ENCODE data around the gene TLX3.

The TLX3 gene

DNA sequence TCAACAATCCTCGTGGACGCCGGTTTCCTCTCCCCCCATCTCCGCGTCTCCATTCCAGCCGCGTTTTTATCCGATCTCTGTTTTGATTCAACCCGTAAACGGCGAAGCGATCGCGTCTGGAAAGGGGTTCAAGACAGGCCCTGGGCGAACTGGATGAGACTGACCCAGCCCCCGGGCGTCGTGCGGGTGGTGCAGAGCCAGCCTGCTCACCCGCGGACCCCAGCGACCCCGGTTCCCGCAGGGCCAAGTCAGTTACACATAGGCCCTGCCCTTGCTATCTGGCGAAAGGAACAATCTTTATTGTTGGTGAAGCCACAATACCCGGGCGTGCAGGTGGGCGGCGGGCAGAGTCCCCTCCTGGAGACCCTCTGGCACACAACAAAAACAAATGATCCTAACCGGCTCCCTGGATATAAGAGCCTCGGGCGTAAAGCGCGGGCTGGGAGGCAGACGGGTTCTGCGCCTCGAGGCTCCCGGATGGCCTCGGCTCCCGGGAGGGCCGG lies 1.8 kb downstream of the TLX3 start:
- Mint-ChIP-seq H3K4me1 (ENCODE audit: low read depth) (peaks cover 54% of the 10 kb centered on the region), H3K9me3 (no peaks in the 10 kb centered on the region), H3K27me3 (peaks cover 98% of the 10 kb centered on the region), H3K4me3 (peak overlapping the region; percentile 21), H3K36me3 (ENCODE audit: low read depth) (no peaks in the 10 kb centered on the region), H3K27ac (no peak overlapping the region)
- intact Hi-C loops (cut with micrococcal nuclease): no loop called here

DNA sequence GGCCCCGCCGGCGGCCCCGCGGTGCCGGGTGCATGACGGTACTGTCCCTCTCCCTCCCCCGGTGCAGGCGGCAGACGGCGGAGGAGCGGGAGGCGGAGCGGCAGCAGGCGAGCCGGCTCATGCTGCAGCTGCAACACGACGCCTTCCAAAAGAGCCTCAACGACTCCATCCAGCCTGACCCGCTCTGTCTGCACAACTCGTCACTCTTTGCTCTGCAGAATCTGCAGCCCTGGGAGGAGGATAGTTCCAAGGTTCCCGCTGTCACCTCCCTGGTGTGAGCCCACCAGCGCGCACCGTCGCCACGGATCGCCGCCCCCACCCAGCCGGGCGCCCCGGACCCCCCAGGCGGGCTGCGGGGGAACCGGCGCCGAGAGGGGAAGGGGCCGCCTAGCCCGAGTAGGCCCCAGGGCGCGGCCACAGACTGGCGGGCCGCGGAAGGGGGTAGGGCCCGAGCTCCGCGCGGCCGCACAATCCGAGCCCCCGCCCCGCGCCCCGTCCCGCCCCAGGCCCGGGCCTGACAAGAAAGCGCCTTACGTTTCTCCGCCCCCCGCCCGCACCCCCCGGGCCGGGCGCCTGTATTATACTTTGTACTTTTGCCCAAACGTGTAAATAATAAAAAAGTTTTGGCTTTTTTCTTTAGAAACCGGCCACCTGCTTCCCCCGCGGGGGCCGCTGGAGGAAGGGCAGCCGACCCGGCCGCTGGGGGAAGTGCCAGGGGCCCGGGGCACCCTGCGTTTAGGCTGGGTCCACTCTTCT lies 2.5 kb downstream of the TLX3 start:
- intact Hi-C loops (cut with micrococcal nuclease): no loop called here
- H3K27me3 Mint-ChIP-seq: peaks cover 98% of the 10 kb centered on the region
- no peaks in the 10 kb centered on the region for H3K36me3 Mint-ChIP-seq (ENCODE audit: low read depth)
- no peak overlapping the region for H3K27ac Mint-ChIP-seq
- peak overlapping the region; percentile 64 for H3K4me3 Mint-ChIP-seq
- H3K9me3 Mint-ChIP-seq: no peaks in the 10 kb centered on the region
- peaks cover 60% of the 10 kb centered on the region for H3K4me1 Mint-ChIP-seq (ENCODE audit: low read depth)

DNA sequence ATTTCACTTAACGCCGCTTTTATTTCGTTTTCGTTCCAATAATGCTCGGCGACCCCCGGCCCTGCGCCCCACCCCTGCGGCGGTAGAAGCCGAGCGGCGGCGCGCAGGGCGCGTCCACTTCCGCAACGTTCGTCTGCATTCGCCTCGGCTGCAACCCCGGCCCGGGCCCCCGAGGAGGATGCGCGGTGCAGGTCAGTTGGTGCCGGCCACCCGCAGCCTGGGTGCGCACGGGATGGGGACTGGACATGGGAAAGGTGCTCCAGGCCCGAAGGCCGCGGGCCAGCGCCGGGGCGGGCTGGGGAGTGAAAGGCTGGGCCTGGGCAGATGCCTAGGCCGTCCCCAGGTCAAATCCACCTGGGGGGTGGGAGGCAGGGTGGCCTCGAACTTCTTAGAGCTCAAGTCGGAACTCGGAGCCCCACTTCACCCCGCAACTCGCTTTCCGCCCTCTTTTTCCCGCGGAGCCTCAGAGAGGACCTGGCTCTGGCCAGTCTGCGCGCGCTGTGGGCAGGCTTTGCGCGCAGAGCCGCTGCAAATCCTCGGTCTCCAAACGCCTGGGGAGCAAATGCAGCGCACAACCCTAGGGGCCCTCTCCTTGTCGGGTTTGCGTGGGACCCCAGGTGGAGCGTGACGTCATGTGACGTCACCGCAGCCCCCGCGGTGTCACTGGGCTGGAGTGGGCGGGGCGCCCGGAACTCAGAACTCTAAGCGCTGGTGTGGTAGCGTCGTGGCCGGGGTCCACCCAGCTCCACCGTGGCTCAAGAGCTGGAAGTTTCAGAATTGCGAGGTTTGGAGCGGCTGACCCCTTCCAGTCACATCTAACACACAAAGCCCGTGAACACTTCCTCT lies 3.3 kb downstream of the TLX3 start:
- peak overlapping the region; percentile 64 for H3K4me3 Mint-ChIP-seq
- peaks cover 60% of the 10 kb centered on the region for H3K4me1 Mint-ChIP-seq (ENCODE audit: low read depth)
- H3K9me3 Mint-ChIP-seq: no peaks in the 10 kb centered on the region
- H3K27me3 Mint-ChIP-seq: peaks cover 98% of the 10 kb centered on the region
- H3K27ac Mint-ChIP-seq: no peak overlapping the region
- no peaks in the 10 kb centered on the region for H3K36me3 Mint-ChIP-seq (ENCODE audit: low read depth)
- intact Hi-C loops (cut with micrococcal nuclease): no loop called here

DNA sequence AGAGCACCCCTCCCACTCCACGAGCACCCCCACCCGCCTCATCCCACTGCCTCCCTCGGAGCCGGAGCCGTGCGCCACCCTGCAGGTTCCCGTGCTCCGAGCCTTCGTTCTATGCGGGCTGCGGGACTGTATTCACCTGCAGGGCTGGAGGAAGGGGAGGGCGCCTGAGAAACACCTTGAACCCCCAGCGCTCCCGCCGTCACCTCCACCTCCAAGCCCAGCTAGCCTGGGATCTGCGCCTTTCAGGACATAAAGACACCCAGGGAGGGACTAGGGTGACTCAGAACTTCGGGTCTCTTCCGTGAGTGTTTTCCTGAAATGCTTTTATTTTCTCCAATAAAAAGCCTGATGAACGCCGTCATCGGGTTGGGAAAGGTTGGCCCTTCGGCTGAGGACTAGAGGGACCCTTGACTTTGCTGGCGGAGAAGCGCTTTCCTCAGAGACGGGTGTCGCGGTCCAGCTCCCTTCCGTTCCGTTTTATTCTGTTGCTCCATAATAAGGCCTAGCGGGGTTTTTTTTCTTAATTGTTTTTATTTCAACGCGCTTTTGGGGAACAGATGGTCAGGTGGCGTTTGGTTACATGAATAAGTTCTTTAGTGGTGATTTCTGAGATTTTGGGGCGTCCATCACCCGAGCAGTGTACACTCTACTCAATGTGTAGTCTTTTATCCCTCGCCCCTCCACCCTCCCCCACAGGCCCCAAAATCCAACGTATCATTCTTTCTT lies 4.6 kb downstream of the TLX3 start:
- intact Hi-C loops (cut with micrococcal nuclease): no loop called here
- Mint-ChIP-seq H3K9me3 (no peaks in the 10 kb centered on the region), H3K36me3 (ENCODE audit: low read depth) (no peaks in the 10 kb centered on the region), H3K4me1 (ENCODE audit: low read depth) (peaks cover 58% of the 10 kb centered on the region), H3K27ac (no peak overlapping the region), H3K4me3 (no peak overlapping the region), H3K27me3 (peaks cover 98% of the 10 kb centered on the region)

DNA sequence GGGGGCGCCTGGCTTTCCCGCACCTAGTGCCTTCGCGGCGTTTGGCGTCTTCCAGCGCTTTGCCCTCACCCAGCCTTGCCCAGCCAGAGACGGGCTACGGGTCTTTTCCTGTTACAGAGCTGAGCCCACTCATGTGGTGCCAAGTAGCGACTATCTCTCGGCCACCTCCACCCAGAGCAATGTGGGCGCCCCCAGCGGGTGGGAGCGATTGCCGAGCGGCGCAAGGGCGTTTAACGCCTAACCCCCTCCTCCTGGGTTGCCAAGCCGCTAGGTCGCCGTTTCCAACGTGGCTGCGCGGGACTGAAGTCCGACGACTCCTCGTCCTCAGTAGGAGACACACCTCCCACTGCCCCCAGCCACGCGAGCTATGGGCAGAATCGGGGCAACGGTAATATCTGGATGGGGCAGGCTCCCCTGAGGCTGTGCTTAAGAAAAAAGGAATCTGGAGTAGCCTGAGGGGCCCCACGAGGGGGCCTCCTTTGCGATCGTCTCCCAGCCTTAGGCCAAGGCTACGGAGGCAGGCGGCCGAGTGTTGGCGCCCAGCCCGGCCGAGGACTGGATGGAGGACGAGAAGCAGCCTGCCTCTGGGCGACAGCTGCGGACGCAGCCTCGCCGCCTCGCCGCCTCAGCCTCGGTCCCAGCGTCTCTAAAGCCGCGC lies 5.8 kb downstream of the TLX3 start:
- intact Hi-C loops (cut with micrococcal nuclease): no loop called here
- Mint-ChIP-seq H3K9me3 (no peaks in the 10 kb centered on the region), H3K36me3 (ENCODE audit: low read depth) (no peaks in the 10 kb centered on the region), H3K4me1 (ENCODE audit: low read depth) (peaks cover 58% of the 10 kb centered on the region), H3K4me3 (no peak overlapping the region), H3K27me3 (peaks cover 98% of the 10 kb centered on the region), H3K27ac (no peak overlapping the region)

DNA sequence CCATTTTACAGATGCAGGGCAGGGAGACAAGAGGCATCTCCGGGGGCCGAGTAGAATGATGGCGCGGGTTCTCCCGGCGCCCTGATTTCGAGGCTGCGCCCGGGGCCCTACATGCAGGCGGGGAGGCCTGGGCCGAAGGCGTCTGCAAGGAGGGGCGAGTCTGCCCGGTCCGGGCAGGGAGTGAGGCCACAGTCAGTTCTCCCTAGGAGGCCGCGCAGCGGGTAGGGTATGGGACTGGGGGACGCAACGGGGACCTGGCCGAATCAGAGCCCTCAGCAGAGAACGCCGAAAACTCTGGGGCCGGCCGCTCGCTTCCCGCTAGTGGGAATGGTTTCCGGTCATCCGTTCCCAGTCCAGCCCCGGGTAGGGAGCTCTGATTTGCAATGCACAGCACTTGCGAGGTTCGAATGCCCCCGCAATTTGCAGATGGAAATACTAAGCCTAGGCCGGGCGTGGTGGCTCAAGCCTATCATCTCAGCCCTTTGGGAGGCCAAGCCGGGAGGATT lies 6.4 kb downstream of the TLX3 start:
- Mint-ChIP-seq H3K27me3 (peaks cover 98% of the 10 kb centered on the region), H3K36me3 (ENCODE audit: low read depth) (no peaks in the 10 kb centered on the region), H3K4me1 (ENCODE audit: low read depth) (peaks cover 61% of the 10 kb centered on the region), H3K4me3 (no peak overlapping the region), H3K27ac (no peak overlapping the region), H3K9me3 (no peaks in the 10 kb centered on the region)
- intact Hi-C loops (cut with micrococcal nuclease): no loop called here

DNA sequence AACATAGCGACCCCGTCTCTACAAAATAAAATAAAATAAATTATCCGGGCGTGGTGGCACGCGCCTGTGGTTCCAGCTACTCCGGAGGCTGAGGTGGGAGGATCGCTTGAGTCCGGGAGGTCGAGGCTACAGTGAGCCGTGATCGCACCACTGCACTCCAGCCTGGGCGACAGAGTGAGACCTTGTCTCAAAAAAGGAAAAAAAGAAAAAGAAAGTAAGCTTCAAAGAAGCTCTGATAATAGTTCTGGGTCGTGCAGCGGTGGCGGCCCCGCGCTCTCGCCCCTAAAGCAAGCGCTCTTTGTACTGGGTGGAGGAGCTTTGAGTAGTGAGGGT lies 6.8 kb downstream of the TLX3 start:
- Mint-ChIP-seq H3K9me3 (no peaks in the 10 kb centered on the region), H3K4me1 (ENCODE audit: low read depth) (peaks cover 56% of the 10 kb centered on the region), H3K27ac (no peak overlapping the region), H3K4me3 (peak overlapping the region; percentile 26), H3K36me3 (ENCODE audit: low read depth) (no peaks in the 10 kb centered on the region), H3K27me3 (peaks cover 98% of the 10 kb centered on the region)
- intact Hi-C loops (cut with micrococcal nuclease): no loop called here

DNA sequence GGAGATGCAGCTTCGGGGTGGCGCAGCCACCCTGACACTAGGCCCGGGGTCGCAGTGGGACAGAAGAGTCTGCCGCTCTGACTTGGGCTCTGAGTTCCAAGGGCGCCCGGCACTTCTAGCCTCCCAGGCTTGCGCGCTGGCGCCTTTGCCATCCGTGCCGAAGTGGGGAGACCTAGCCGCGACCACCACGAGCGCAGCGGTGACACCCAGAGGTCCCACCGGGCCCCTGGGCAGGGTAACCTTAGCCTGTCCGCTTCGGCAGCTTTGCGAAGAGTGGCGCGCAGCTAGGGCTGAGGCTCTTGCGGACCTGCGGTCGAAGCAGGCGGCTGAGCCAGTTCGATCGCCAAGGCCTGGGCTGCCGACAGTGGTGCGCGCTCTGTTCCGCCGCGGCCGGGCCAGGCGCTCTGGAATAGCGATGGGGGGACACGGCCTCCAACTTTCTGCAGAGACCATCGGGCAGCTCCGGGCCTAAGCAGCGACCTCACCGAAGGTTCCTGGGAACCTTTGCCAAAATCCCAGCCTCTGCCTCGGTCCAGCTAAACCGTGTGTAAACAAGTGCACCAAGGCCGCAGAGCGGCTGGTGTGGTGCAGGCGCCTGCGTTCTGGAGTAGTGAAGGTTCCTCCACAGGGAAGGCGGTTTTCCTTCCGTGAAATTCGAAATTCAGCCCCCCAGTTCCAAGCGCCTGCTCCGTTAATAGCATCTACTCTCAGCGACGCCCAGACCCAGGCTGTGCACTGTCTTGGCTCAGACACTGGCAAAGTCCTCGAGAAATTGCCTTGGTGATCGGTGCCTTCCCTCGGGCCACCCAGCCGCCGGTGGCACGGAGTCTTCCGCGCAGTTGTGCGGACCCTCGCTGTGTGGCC lies 7.4 kb downstream of the TLX3 start:
- peaks cover 98% of the 10 kb centered on the region for H3K27me3 Mint-ChIP-seq
- H3K4me3 Mint-ChIP-seq: peak overlapping the region; percentile 26
- H3K4me1 Mint-ChIP-seq (ENCODE audit: low read depth): peaks cover 55% of the 10 kb centered on the region
- H3K36me3 Mint-ChIP-seq (ENCODE audit: low read depth): no peaks in the 10 kb centered on the region
- intact Hi-C loops (cut with micrococcal nuclease): no loop called here
- H3K27ac Mint-ChIP-seq: no peak overlapping the region
- no peaks in the 10 kb centered on the region for H3K9me3 Mint-ChIP-seq

DNA sequence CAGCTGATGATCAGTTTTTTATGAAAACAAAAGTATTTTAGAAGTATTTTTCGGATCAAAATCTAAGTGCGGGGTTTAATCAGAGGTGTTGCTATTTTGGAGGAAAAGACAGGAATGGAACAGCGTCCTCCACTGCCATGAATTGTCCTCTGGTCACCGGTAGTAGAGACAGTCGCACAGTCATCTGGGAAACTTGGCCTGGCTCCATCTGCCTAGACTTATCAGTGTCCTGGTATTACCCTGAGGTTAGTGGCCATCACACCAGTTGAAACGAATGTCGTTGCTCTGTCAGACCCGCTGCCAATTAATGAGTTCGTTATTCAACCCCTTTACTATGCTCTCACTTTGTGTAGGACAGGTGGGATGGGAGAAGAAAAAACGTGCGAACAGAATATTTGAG lies 8.2 kb downstream of the TLX3 start:
- H3K4me1 Mint-ChIP-seq (ENCODE audit: low read depth): peaks cover 50% of the 10 kb centered on the region
- intact Hi-C loops (cut with micrococcal nuclease): no loop called here
- H3K36me3 Mint-ChIP-seq (ENCODE audit: low read depth): no peaks in the 10 kb centered on the region
- H3K9me3 Mint-ChIP-seq: no peaks in the 10 kb centered on the region
- H3K27me3 Mint-ChIP-seq: peaks cover 99% of the 10 kb centered on the region
- H3K27ac Mint-ChIP-seq: no peak overlapping the region
- no peak overlapping the region for H3K4me3 Mint-ChIP-seq

DNA sequence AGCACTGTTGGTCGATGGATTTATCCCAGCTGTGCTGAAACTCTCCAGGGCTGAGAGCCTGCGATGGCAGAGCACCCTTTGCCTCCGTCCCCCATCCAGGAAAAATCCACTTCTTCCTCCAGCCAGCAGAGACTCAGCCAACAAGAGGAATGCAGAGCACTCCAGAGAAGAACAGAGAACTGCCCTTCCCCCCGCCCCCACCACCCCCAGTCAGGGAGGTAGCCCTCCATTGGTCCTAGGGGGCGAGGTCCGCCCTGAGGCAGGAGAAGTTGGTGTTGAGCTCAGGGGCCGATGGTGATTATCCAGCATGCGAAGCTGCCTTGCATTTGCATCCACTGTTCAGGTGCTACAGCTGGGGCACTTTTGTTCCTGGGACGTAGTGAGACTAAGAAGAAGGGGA lies 9.0 kb downstream of the TLX3 start:
- H3K4me1 Mint-ChIP-seq (ENCODE audit: low read depth): peaks cover 42% of the 10 kb centered on the region
- H3K4me3 Mint-ChIP-seq: no peak overlapping the region
- no peaks in the 10 kb centered on the region for H3K9me3 Mint-ChIP-seq
- no peak overlapping the region for H3K27ac Mint-ChIP-seq
- H3K27me3 Mint-ChIP-seq: peaks cover 97% of the 10 kb centered on the region
- intact Hi-C loops (cut with micrococcal nuclease): no loop called here
- H3K36me3 Mint-ChIP-seq (ENCODE audit: low read depth): no peaks in the 10 kb centered on the region

DNA sequence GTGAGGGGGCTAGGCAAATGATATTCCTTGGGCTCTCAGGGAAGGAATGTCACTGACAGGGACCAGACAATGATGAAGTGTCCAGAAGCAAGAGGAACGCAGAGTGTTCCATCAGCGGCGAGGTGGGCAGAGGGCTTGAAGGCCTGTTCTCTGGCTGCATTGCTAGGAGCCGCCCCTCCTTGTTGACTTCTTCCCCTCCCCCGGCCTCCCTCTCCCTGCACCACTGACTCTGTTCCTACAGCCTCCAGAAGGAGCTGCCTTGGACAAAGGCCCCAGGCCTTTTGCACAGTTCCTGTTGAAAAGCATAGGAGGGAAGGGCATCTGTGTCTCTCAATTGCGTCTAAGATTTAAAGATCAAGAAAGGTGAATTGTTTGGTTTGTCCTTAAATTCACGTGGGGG lies 12.4 kb downstream of the TLX3 start:
- intact Hi-C loops (cut with micrococcal nuclease): no loop called here
- no peaks in the 10 kb centered on the region for H3K36me3 Mint-ChIP-seq (ENCODE audit: low read depth)
- H3K4me1 Mint-ChIP-seq (ENCODE audit: low read depth): peaks cover 38% of the 10 kb centered on the region
- no peak overlapping the region for H3K4me3 Mint-ChIP-seq
- no peak overlapping the region for H3K27ac Mint-ChIP-seq
- H3K9me3 Mint-ChIP-seq: no peaks in the 10 kb centered on the region
- peaks cover 73% of the 10 kb centered on the region for H3K27me3 Mint-ChIP-seq

DNA sequence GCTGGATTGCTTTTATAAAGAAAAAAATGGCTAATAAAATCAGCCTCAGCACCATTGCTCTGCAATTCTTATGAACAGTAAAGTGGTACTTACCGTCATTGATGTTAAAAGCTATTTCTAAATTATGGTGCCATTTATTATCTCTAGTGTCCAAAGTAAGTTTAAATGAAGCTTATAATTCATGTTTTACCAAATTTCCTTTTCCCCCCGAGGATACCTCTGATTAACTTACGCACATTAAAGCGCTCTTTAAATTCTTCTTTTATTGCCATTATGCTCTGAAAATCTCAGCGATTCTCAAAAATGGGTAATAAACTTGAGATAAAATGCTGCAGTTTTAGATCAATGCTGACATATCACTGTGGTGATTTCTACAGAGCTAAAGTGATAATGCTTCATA lies 13.5 kb downstream of the TLX3 start:
- Mint-ChIP-seq H3K4me1 (ENCODE audit: low read depth) (peaks cover 38% of the 10 kb centered on the region), H3K27me3 (peaks cover 66% of the 10 kb centered on the region), H3K9me3 (no peaks in the 10 kb centered on the region), H3K36me3 (ENCODE audit: low read depth) (no peaks in the 10 kb centered on the region), H3K27ac (no peak overlapping the region), H3K4me3 (no peak overlapping the region)
- intact Hi-C loops (cut with micrococcal nuclease): no loop called here

DNA sequence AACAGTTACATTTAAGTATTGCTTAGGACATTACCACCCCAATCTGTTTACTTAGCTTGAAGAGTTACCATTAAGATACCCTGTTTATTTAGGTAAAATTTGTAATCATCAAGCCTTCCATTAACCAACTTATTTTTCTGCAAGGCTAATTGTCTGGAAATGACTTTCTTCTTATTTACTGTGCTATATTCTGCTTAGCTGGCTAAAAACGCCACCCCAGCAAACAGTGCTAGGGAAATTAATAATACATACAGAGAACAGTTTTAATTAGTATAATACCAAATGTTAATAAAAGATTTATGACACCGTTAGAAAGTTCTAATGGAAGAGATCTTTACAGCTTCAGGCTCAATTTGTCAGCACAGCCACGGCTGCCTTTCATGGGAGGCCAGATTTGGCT lies 14.0 kb downstream of the TLX3 start:
- no peak overlapping the region for H3K4me3 Mint-ChIP-seq
- peak overlapping the region; percentile 2 for H3K27ac Mint-ChIP-seq
- peaks cover 66% of the 10 kb centered on the region for H3K27me3 Mint-ChIP-seq
- H3K9me3 Mint-ChIP-seq: no peaks in the 10 kb centered on the region
- H3K36me3 Mint-ChIP-seq (ENCODE audit: low read depth): no peaks in the 10 kb centered on the region
- peaks cover 36% of the 10 kb centered on the region for H3K4me1 Mint-ChIP-seq (ENCODE audit: low read depth)
- intact Hi-C loops (cut with micrococcal nuclease): no loop called here
